ENCODE measurements around the gene CORO7. TPM values are rescaled to one million over a fixed set of nuclear protein-coding genes. Genes with fewer than 3 reads are reported as not detected.
A peak's percentile ranks its signal among the peaks of the same experiment; 100 is the strongest.

The CORO7 gene
- total RNA-seq, 2 experiments from 2014 or later = 168 to 186 TPM

DNA sequence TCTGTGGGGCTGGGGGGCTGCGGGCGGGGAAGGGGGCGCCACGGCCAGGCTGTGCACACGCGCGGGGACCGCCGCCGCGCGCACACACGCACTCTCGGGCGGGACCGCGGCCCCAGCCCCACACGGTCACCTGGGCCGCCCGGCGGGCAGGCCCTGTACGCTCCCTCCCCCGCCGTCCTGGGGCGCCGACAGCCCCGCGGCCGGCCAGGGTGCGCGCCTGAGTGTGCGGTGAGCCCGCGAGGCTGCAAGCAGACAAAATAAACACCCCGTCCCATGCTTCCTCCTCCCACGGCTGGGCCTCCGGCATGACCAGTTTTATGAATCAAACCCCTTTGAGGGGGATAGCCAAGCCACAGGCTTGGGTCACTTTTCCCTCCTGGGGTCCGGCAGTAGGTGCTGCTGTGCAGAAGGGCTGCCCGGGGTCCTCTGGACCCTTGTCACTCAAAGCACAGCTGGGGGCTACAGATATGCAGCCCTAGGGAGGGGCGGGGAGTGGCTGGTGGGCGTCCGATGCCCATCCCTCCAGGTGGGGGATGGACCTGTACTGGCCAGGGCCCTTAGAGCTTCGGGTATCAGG is 44.3 kb downstream of the CORO7 start:
- peak; percentile 54 for DNase-seq
- peak; percentile 70 for ATAC-seq (ENCODE audit: low read depth)
- Mint-ChIP-seq H3K36me3 (peaks cover 1% of the 10 kb centered on the region), H3K4me3 (peak overlapping the region; percentile 67), H3K4me1 (peaks cover 2% of the 10 kb centered on the region), H3K9me3 (no peaks in the 10 kb centered on the region), H3K27me3 (no peaks in the 10 kb centered on the region), H3K27ac (no peak overlapping the region)
- POLR2A ChIA-PET = no interaction called here

DNA sequence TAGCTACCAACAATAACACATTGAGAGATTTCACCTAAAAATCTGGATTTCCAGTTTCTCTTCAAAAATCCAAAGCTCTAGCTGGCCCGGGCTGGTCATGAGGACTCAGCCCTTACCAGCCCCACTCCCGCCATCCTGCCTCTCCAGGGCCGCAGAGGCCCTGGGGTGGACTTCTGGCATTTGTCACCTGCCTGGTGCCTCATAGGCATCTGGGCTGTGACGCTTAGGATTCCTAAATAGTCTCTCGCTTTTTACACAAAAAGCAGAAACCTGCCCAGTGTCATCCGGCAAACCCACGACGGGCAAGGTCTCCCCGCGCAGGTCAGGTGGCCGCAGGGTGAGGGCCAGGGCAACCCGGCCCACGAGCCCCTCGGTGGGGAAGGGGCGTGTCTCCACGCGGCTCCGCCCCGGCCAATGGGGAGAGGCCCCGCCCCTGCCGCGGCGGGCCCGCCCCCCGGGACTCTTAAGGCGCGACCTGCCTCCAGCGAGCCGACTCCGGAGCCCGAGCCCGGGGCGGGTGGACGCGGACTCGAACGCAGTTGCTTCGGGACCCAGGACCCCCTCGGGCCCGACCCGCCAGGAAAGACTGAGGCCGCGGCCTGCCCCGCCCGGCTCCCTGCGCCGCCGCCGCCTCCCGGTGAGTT is 44.9 kb downstream of the CORO7 start, which contains the start of gene VASN:
VASN (plus strand) TSS at position 492 of the 644 bp plus-strand sequence. CDS start 9,030 bp downstream, outside the sequence.
- Mint-ChIP-seq H3K4me3 (peak within 1 kb of the TSS; percentile 67), H3K4me1 (peaks cover 2% of the 10 kb centered on the region), H3K27ac (no peak within 1 kb of the TSS), H3K36me3 (peaks cover 1% of the 10 kb centered on the region), H3K27me3 (no peaks in the 10 kb centered on the region), H3K9me3 (no peaks in the 10 kb centered on the region)
- ATAC-seq (ENCODE audit: low read depth) = peak; percentile 72
- peak; percentile 78 for DNase-seq
- POLR2A ChIA-PET = interaction anchor here (0.6 to 0.7 kb wide), 2 partner anchors 18 to 98 kb away, joined by 3 read pairs; partner anchors contain the start of gene TFAP4

DNA sequence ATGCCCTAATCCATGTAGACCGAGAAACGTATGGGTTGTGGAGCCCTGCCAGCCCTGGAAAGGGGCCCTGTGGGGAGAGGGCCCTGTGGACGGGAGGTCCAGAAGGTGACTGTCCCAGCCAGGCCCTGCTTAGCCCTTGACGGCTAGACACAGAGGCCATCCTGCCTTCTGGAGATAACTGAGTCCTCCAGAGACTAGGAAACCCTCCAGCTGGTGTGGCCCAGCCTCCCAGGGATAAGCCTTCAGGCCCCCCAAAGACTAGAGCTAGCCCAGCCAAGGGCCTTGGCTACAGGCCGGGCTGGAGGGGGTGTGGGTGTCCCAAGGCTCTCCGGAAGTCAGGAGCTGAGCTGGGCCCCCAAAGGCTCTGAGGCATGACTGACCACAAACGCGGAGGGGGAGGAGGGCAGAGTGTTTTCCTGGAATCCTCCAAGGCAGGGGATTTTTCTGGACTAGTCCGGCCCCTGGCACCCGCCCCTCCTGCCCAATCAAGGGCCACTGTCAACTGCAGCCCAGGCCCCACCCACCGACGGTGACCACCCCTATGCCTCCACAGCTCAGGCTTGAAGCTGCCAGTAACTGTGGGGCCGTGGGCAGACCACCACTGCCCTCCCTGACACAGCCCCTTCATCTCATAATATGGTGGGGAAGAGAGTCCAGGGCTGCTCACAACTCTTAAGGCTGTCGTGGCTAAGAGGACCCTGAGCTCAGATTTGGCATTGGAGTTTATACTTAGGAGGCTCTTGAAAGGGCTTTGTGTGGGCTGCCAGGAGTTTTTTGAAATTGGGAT is 45.6 kb downstream of the CORO7 start:
- H3K4me3 Mint-ChIP-seq = no peak overlapping the region

DNA sequence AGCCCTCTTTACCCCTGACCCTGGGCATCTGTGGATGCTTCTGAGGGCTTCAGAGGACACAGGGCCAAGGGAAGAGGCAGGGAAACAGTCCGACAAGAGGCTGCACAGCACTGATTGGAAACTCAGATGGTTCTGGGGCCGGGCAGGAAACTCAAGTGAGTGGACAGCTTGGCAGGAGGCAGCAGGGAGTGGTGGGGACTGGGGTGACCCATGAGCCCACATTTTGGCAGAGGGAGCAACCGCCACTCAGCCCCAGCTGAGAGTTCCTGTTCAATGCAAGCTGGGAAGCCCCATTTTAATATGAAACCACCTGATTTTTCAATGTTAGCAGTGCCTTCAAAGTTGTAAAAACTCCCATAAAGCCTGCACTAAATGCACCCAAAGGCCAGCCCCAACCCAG is 46.2 kb downstream of the CORO7 start:
- no peak overlapping the region for H3K4me3 Mint-ChIP-seq
- POLR2A ChIA-PET = interaction anchor here (0.7 to 1.3 kb wide), 2 partner anchors 16 to 17 kb away, joined by 3 read pairs; no protein-coding TSS in a partner anchor
- H3K36me3 Mint-ChIP-seq = peaks cover 1% of the 10 kb centered on the region
- no peaks in the 10 kb centered on the region for H3K27me3 Mint-ChIP-seq
- H3K27ac Mint-ChIP-seq = no peak overlapping the region
- no peaks in the 10 kb centered on the region for H3K9me3 Mint-ChIP-seq
- H3K4me1 Mint-ChIP-seq = peaks cover 2% of the 10 kb centered on the region
- DNase-seq (no peak), ATAC-seq (ENCODE audit: low read depth) (no peak)

More for the DNA sequence above, 45.6 kb downstream of the CORO7 start:
- Mint-ChIP-seq H3K36me3 (peaks cover 1% of the 10 kb centered on the region), H3K9me3 (no peaks in the 10 kb centered on the region), H3K4me1 (peaks cover 2% of the 10 kb centered on the region), H3K27me3 (no peaks in the 10 kb centered on the region), H3K27ac (no peak overlapping the region)
- DNase-seq (no peak), ATAC-seq (ENCODE audit: low read depth) (no peak)
- POLR2A ChIA-PET = interaction anchor here (0.6 to 0.7 kb wide), 2 partner anchors 18 to 98 kb away, joined by 3 read pairs; partner anchors contain the start of gene TFAP4

DNA sequence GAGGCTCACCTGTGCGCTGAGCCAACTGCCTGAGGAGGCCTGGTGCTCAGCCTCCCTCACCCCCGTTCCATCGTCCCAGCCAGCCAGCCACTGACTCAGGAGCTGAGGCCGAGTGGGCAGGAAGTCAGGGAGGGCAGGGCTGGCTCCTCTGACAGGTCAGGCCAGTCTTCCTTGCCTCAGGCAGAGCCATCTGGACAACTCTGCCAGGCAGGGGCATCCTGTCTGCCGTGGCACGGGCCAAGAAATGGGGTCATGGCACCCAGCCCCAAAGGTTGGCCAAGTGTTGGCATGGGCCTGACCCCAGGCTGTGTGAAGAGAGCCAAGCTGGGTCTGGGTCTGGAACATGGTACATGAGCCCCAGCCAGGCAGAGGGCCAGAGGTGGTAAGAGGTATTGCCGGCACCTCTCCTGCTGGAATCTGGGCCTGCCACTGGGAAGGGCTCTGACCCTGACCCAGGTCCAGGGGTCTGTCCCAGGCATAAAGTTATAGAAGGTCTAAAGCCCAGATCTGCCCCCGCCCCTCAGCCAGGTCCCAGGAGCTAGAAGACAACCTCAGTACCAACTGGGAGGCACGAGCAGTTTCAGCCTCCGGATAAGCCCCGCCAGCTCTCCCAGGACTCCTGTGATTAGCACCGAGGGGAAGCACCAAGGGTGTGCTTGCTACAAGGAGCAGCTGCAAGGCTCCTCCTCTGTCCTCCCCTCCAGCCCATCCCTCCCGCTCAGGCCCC is 47.2 kb downstream of the CORO7 start:
- peaks cover 1% of the 10 kb centered on the region for H3K36me3 Mint-ChIP-seq
- H3K9me3 Mint-ChIP-seq = no peaks in the 10 kb centered on the region
- no peak overlapping the region for H3K4me3 Mint-ChIP-seq
- H3K27me3 Mint-ChIP-seq = no peaks in the 10 kb centered on the region
- no peak for DNase-seq
- H3K4me1 Mint-ChIP-seq = peaks cover 2% of the 10 kb centered on the region
- no peak overlapping the region for H3K27ac Mint-ChIP-seq
- no peak for ATAC-seq (ENCODE audit: low read depth)
- POLR2A ChIA-PET = interaction anchor here (1.3 kb wide), 1 partner anchor 17 kb away, joined by 3 read pairs; no protein-coding TSS in a partner anchor

DNA sequence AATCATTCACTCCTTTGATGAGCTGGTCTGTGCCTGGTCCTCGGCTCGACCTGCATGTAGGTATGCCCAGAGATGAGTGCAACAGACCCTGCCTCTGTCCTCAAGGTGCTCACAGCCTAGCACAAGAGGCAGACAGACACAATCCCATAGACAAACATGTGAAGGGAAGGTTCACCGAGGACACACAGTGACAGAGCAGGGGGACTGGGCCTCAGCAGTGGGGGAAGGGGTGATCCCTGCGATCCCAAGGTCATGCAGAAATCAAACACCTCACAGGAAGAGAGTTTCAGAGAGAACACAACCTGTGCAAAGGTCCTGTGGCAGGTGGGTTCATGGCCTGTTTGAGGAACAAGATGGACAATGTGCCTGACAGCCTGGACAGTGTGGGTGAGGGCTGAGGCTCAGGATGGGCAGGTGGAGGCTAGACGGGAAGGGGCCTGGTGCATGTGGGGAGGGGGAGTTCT is 49.0 kb downstream of the CORO7 start:
- no peak overlapping the region for H3K4me3 Mint-ChIP-seq
- no peaks in the 10 kb centered on the region for H3K27me3 Mint-ChIP-seq
- ATAC-seq (ENCODE audit: low read depth) = no peak
- POLR2A ChIA-PET = no interaction called here
- H3K9me3 Mint-ChIP-seq = no peaks in the 10 kb centered on the region
- peaks cover 2% of the 10 kb centered on the region for H3K4me1 Mint-ChIP-seq
- no peak overlapping the region for H3K27ac Mint-ChIP-seq
- H3K36me3 Mint-ChIP-seq = peaks cover 8% of the 10 kb centered on the region
- no peak for DNase-seq

DNA sequence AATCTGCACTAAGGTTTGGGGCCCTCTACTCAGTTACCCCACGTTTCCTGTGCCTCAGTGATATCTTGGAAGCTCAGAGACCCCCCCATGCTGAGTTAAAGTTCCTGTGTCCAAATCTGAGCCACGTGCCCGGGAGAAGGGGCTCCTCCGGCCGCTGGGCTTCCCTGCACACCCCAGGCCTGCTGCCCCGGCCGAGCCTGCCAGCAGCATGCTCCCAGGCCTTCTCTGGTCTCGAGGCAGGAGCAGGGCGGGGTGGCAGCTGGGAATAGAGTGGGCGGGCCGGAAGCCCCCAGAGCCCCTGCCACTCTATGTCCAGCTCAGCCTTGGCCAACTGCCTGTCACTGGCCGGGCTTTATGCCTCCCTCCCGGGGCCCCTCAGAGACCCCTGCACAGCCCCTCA is 50.4 kb downstream of the CORO7 start:
- DNase-seq (no peak), ATAC-seq (ENCODE audit: low read depth) (no peak)
- POLR2A ChIA-PET = interaction anchor here (0.5 kb wide), 1 partner anchor 76 kb away, joined by 4 read pairs; no protein-coding TSS in a partner anchor
- Mint-ChIP-seq H3K4me3 (no peak overlapping the region), H3K36me3 (peaks cover 8% of the 10 kb centered on the region), H3K9me3 (no peaks in the 10 kb centered on the region), H3K4me1 (no peaks in the 10 kb centered on the region), H3K27ac (no peak overlapping the region), H3K27me3 (no peaks in the 10 kb centered on the region)

DNA sequence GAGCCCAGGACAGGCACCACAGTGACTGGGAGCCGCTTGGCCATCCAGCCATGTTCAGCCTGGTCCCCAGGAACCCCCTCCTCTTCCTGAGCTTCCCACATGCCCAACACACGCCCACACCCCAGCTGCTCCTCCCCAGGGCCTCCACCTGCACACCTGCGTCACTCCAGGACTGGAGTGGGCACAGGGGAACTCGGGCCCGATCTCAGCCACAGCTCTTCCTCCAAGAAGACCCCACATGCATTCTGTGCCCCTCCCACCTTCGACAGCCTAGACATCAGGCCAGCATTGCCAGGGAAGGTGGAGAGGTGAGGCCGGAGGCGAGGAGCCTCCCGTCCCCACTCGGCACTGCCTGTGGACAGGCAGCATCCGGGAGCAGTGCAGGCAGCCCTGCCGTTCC is 50.8 kb downstream of the CORO7 start:
- POLR2A ChIA-PET = no interaction called here
- Mint-ChIP-seq H3K36me3 (peaks cover 8% of the 10 kb centered on the region), H3K27me3 (no peaks in the 10 kb centered on the region), H3K9me3 (no peaks in the 10 kb centered on the region), H3K4me3 (no peak overlapping the region), H3K4me1 (no peaks in the 10 kb centered on the region), H3K27ac (no peak overlapping the region)
- DNase-seq (no peak), ATAC-seq (ENCODE audit: low read depth) (no peak)

DNA sequence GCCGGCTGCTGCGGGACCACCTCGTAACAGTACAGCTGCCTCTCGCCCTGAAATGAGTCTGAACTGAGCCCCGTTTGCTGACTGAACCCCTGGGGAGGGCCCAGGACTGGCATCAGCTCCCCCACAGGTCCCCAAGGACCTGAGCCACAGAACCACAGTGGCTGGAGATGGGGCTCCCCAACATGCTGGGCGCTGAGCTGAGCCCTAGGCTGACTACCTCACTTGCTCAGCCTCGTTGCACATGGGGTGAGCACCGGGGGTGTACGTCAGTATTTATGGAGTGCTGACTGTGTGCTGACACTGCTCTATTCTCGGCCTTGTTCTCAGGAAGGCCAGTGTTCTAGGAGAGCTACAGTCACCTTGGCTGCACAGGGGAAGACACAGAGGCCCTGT is 51.4 kb downstream of the CORO7 start:
- Mint-ChIP-seq H3K9me3 (no peaks in the 10 kb centered on the region), H3K36me3 (peaks cover 8% of the 10 kb centered on the region), H3K4me3 (no peak overlapping the region), H3K4me1 (no peaks in the 10 kb centered on the region), H3K27ac (no peak overlapping the region), H3K27me3 (no peaks in the 10 kb centered on the region)
- DNase-seq (no peak), ATAC-seq (ENCODE audit: low read depth) (no peak)
- POLR2A ChIA-PET = no interaction called here

DNA sequence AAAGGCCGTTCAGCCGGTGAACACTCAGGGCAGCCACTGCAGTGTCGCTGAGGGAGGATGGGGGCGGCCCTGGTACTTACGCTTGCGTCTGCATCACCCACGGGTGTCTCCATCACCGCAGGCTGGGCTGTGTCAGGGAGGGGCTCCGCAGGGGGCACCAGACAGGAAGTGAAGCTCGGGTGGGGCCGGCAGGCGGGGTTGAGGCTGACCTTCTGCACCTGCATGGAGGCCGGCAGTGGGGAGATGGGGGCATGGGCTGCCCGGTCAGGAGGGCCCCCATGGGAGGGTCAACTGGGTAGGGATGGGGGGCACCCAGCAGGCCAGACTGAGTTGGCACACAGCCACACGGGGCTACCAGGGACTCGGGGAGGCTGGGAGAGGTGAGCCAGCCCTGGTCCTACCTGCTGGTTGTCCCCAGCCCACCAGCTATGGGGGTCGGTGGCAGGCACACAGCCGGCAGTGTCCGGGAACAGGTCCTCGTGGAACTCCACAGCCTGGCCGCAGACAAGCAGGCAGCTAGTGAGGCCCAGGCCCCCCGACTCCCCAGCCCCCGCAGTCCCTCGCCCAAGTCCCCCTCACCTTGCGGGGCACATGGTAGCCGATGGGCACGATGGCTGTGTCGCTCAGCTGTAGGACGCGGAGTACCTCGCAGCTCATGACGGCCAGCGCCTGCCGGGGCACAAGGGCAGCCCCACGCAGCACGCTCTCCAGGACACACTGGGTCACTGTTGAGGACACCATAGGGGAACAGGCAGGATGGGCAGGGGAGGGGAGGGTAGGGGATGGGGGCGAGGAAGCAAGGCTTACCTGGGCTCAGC is 52.0 kb downstream of the CORO7 start:
- H3K4me3 Mint-ChIP-seq = no peak overlapping the region
- no peaks in the 10 kb centered on the region for H3K27me3 Mint-ChIP-seq
- no peaks in the 10 kb centered on the region for H3K4me1 Mint-ChIP-seq
- H3K27ac Mint-ChIP-seq = no peak overlapping the region
- H3K9me3 Mint-ChIP-seq = no peaks in the 10 kb centered on the region
- no peak for ATAC-seq (ENCODE audit: low read depth)
- POLR2A ChIA-PET = no interaction called here
- no peak for DNase-seq
- H3K36me3 Mint-ChIP-seq = peaks cover 8% of the 10 kb centered on the region

DNA sequence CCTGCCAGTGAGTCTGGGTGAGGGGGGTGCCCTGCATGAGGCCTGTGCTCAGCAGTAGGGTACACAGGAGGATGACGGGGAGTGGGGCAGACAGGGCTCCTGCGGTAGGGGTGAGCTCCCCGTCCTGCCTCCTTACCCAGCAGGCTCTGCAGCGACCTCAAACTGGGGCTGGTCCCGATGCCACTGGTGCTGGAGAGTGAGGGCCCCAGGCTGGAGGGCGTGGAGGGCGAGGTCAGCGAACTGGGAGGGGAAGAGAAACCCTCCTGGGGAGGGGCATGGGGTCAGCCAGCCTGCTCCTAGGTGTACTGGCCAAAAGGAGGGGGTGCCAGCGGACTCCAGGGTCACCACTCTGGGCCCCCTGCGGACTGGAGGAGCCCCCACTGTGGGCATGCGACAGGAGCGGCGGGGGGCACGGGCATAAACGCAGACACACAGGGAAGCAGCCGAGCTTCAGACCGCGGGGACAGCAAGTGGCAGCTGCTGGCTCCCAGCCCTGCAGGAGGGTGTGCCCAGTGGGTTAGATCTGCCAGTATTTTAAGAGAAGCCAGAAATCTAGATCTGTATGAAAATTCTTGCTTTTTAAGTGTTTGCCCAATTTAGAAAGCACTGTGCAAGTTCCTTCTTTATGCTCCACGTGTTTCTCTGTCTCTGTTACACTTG is 53.8 kb downstream of the CORO7 start:
- ATAC-seq (ENCODE audit: low read depth) = no peak
- no peak for DNase-seq
- no peak overlapping the region for H3K27ac Mint-ChIP-seq
- H3K36me3 Mint-ChIP-seq = peaks cover 11% of the 10 kb centered on the region
- H3K4me1 Mint-ChIP-seq = no peaks in the 10 kb centered on the region
- POLR2A ChIA-PET = no interaction called here
- H3K4me3 Mint-ChIP-seq = no peak overlapping the region
- no peaks in the 10 kb centered on the region for H3K9me3 Mint-ChIP-seq
- H3K27me3 Mint-ChIP-seq = no peaks in the 10 kb centered on the region

DNA sequence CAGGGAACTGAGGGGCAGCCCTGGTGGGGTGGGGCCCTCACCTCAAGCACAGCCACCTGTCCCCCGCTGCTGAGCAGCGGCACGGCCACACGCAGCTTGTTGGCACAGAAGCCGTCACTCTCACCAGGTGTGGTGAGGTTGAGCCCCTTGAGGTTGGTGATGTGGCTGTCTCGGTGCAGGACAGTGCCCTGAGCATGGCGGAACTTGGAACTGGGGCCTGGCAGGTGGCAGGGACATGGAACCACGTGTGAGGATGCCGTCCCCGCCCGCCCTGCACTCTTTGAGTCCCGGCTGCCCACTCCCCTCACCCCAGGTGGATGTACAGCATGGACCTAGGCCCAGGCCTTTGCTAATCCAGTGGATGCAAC is 54.5 kb downstream of the CORO7 start:
- no peak overlapping the region for H3K27ac Mint-ChIP-seq
- no peak overlapping the region for H3K4me3 Mint-ChIP-seq
- H3K4me1 Mint-ChIP-seq = no peaks in the 10 kb centered on the region
- DNase-seq (no peak), ATAC-seq (ENCODE audit: low read depth) (no peak)
- H3K27me3 Mint-ChIP-seq = no peaks in the 10 kb centered on the region
- peaks cover 10% of the 10 kb centered on the region for H3K36me3 Mint-ChIP-seq
- POLR2A ChIA-PET = no interaction called here
- no peaks in the 10 kb centered on the region for H3K9me3 Mint-ChIP-seq

Measured in activated naive CD8-positive, alpha-beta T cell treated with anti-CD3 and anti-CD28 coated beads, Interleukin-2, amount 10 ng/mL, durations not matched to agents 7 days and 5 days (primary cell).